Measurements from ENCODE around the gene ICE1. TPM values are rescaled to one million over a fixed set of nuclear protein-coding genes. Genes with fewer than 3 reads are reported as not detected.

The ICE1 gene
- total and polyA plus RNA-seq, 4 donors = 4.1 to 18.8 (median 9.5) TPM

- no peak overlapping the region for H3K4me3 ChIP-seq (ENCODE audit: low read depth in 1 of 3, low read length in 3 of 3)
- no peak overlapping the region for H3K27ac ChIP-seq (ENCODE audit: low read depth in 1 of 2, low read length in 2 of 2)
- 95% methylated on average over 2 of the region's 2 CpGs for WGBS
- no peak overlapping the region for H3K9ac ChIP-seq (ENCODE audit: low read depth in 1 of 2, low read length in 2 of 2)
- no peak for TF ChIP-seq EGR1 (IDR thresholded peaks at IDR 0.05; ENCODE audit: low read depth in 2 of 2)
- no peak for TF ChIP-seq REST (IDR thresholded peaks at IDR 0.05)
- no peak for TF ChIP-seq RAD21 (IDR thresholded peaks at IDR 0.05)
- no peak for TF ChIP-seq ZBTB33 (IDR thresholded peaks at IDR 0.05)
- no peak for TF ChIP-seq CTCF (IDR thresholded peaks at IDR 0.05; ENCODE audit: low read depth, low read length, missing input control)
- no peak for TF ChIP-seq FOXA2 (IDR thresholded peaks at IDR 0.05)
- TF ChIP-seq RXRA (IDR thresholded peaks at IDR 0.05) = no peak
- no peak for TF ChIP-seq TAF1 (conservative IDR thresholded peaks at IDR 0.05)
- TF ChIP-seq SP1 (IDR thresholded peaks at IDR 0.05) = no peak
- no peak for TF ChIP-seq HNF4A (conservative IDR thresholded peaks at IDR 0.05)
- no peak for TF ChIP-seq JUND (IDR thresholded peaks at IDR 0.05)
- TF ChIP-seq NR2F2 (IDR thresholded peaks at IDR 0.05) = no peak
- TF ChIP-seq FOXA1 (IDR thresholded peaks at IDR 0.05) = no peak
- TF ChIP-seq YY1 (IDR thresholded peaks at IDR 0.05) = no peak
- no peak for TF ChIP-seq ATF3 (IDR thresholded peaks at IDR 0.05)
- H3K9me3 ChIP-seq (ENCODE audit: control insufficient read depth in 4 of 4, low read length in 3 of 4) = no peaks in the 10 kb centered on the region
- no peaks in the 10 kb centered on the region for H3K27me3 ChIP-seq (ENCODE audit: control insufficient read depth in 4 of 4, insufficient read depth in 4 of 4, low read length in 3 of 4)
- no peaks in the 10 kb centered on the region for H3K36me3 ChIP-seq (ENCODE audit: control insufficient read depth in 4 of 4, insufficient read depth in 3 of 4, low read depth in 1 of 4, low read length in 3 of 4)
- no peaks in the 10 kb centered on the region for H3K4me1 ChIP-seq (ENCODE audit: control insufficient read depth in 4 of 4, insufficient read depth in 4 of 4, low read length in 3 of 4)
- DNase-seq (ENCODE audit: low spot score) = no peak
Measured at GRCh38 chr5:5386329-5386728, 36.1 kb upstream of the ICE1 start.

- no peak overlapping the region for H3K4me3 ChIP-seq (ENCODE audit: low read depth in 1 of 3, low read length in 3 of 3)
- no peak for DNase-seq (ENCODE audit: low spot score)
- H3K36me3 ChIP-seq (ENCODE audit: control insufficient read depth in 4 of 4, insufficient read depth in 3 of 4, low read depth in 1 of 4, low read length in 3 of 4) = no peaks in the 10 kb centered on the region
- H3K27ac ChIP-seq (ENCODE audit: low read depth in 1 of 2, low read length in 2 of 2) = no peak overlapping the region
- H3K9me3 ChIP-seq (ENCODE audit: control insufficient read depth in 4 of 4, low read length in 3 of 4) = no peaks in the 10 kb centered on the region
- H3K27me3 ChIP-seq (ENCODE audit: control insufficient read depth in 4 of 4, insufficient read depth in 4 of 4, low read length in 3 of 4) = no peaks in the 10 kb centered on the region
- H3K9ac ChIP-seq (ENCODE audit: low read depth in 1 of 2, low read length in 2 of 2) = no peak overlapping the region
- H3K4me1 ChIP-seq (ENCODE audit: control insufficient read depth in 4 of 4, insufficient read depth in 4 of 4, low read length in 3 of 4) = no peaks in the 10 kb centered on the region
- 91% methylated on average over 2 of the region's 2 CpGs for WGBS
- TF ChIP-seq ATF3 (IDR thresholded peaks at IDR 0.05) (no peak), JUND (IDR thresholded peaks at IDR 0.05) (no peak), ZBTB33 (IDR thresholded peaks at IDR 0.05) (no peak), HNF4A (conservative IDR thresholded peaks at IDR 0.05) (no peak), MAX (IDR thresholded peaks at IDR 0.05) (no peak), RAD21 (IDR thresholded peaks at IDR 0.05) (no peak), EGR1 (IDR thresholded peaks at IDR 0.05; ENCODE audit: low read depth in 2 of 2) (no peak), HNF4G (IDR thresholded peaks at IDR 0.05) (no peak), SP1 (IDR thresholded peaks at IDR 0.05) (no peak), NR2F2 (IDR thresholded peaks at IDR 0.05) (no peak), YY1 (IDR thresholded peaks at IDR 0.05) (no peak), RXRA (IDR thresholded peaks at IDR 0.05) (no peak), CTCF (IDR thresholded peaks at IDR 0.05; ENCODE audit: low read depth, low read length, missing input control) (no peak)
Measured at GRCh38 chr5:5387192-5387591, 35.3 kb upstream of the ICE1 start.
